HG03378 (cell line): Measurements from ENCODE around the gene RTN4.

Experiments used
- ATAC-seq: cut with Tn5 transposase; IDR thresholded peaks from one replicate; pipeline ENCODE4 v1.9.1; 2021; ENCODE audit warnings: mild to moderate bottlenecking, moderate library complexity; ENCODE audit not compliant: unreplicated experiment

The RTN4 gene

GRCh38 chr2:54928719-54929118 is 121.5 kb downstream of the RTN4 start:
- no peak for ATAC-seq

- no peak for ATAC-seq
These were observed 122.3 kb downstream of the RTN4 start for GRCh38 chr2:54927751-54928615.

- no peak for ATAC-seq
These were observed 123.0 kb downstream of the RTN4 start for GRCh38 chr2:54927085-54927750.

- ATAC-seq, result no peak
These were observed 125.2 kb downstream of the RTN4 start for GRCh38 chr2:54925022-54925421.

GRCh38 chr2:54924121-54924520 is 126.1 kb downstream of the RTN4 start:
- ATAC-seq, result no peak
